K562 (cell line): ENCODE results near the gene CFHR5. TPM values are rescaled to one million over a fixed set of nuclear protein-coding genes. Genes with fewer than 3 reads are reported as not detected.
A peak's percentile ranks its signal among the peaks of the same experiment; 100 is the strongest.
"Not testable (repeated sequence)": the region's sequence is repeated elsewhere in the genome, so short reads cannot be mapped to it uniquely, and the experiment has no call there.

Experiments
- ATAC-seq: fragments of 200-7000 bp; cut with Tn5 transposase; 3 replicates; pipeline ENCODE4 v1.9.1; 2020; ENCODE audit warnings: moderate library complexity
- BruUV-seq: library from RNA; stranded (reverse); fragments of 400-500 nt; replicated peaks from 2 replicates; lab custom pipeline; 2021; lab: Mats Ljungman, UMichigan
- CTCF ChIA-PET: fragments of 300-600 bp; formaldehyde crosslinking; extraction: SDS; loops from one replicate; lab custom pipeline; 2021; ENCODE audit warnings: low intra/inter-chr PET ratio; lab: Yijun Ruan, JAX
- POLR2A ChIA-PET: fragments of 300-600, 350-650 bp; sonication (Branson Sonifier 250); formaldehyde crosslinking; extraction: SDS; loops from one replicate; lab custom pipeline; 2021; ENCODE audit warnings: antibody characterized with exemption, inconsistent platforms; lab: Yijun Ruan, JAX
- DNase-seq, 4 experiments: peaks; one replicate each; pipeline versions ENCODE4 v3.0.0 to v3.0.0-alpha.2; 2011 to 2018; ENCODE audit warnings: low spot score in 3 of 4, mixed read lengths in 3 of 4; ENCODE audit errors: extremely low read depth in 1 of 4
- FAIRE-seq: peaks from 2 replicates; lab custom pipeline; 2011; peaks lifted over from hg19 to GRCh38; lab: Jason Lieb, UNC
- H2AFZ ChIP-seq: 2 replicates; pipeline ENCODE4 v1.6.0; 2011; ENCODE audit warnings: low read depth, low read length, control low read depth, inconsistent platforms
- H3K27ac ChIP-seq: fragments of 200-600 bp; 3 replicates; pipeline ENCODE4 v1.8.0; 2011; ENCODE audit warnings: low read depth, mild to moderate bottlenecking, control low read depth, inconsistent platforms, low read length, moderate library complexity, mixed read lengths; ENCODE audit errors: extremely low read depth
- H3K27me3 ChIP-seq, 2 experiments: fragments of 300-600 bp in 1 of 2; 2 replicates in 1 of 2; 3 replicates in 1 of 2; pipeline versions ENCODE4 v1.6.0 to v1.8.0; 2011; ENCODE audit warnings: inconsistent platforms in 2 of 2, low read length in 2 of 2, mild to moderate bottlenecking in 1 of 2, mixed read lengths in 1 of 2, moderate library complexity in 1 of 2; ENCODE audit not compliant: control insufficient read depth in 2 of 2, insufficient read depth in 2 of 2
- H3K36me3 ChIP-seq: fragments of 300-600 bp; 3 replicates; pipeline ENCODE4 v1.8.0; 2011; ENCODE audit warnings: mild to moderate bottlenecking, low read length, inconsistent platforms; ENCODE audit not compliant: control insufficient read depth, insufficient read depth
- H3K4me1 ChIP-seq, 2 experiments: fragments of 200-600 bp in 1 of 2; replicated peaks in 1 of 2; 2 replicates in 1 of 2; 3 replicates in 1 of 2; pipeline versions ENCODE4 v1.5.1 to v1.8.0; 2011; ENCODE audit warnings: inconsistent platforms in 2 of 2, low read length in 2 of 2, mild to moderate bottlenecking in 1 of 2, mixed read lengths in 1 of 2, moderate library complexity in 1 of 2; ENCODE audit not compliant: control insufficient read depth in 2 of 2, insufficient read depth in 2 of 2
- H3K4me2 ChIP-seq: 2 replicates; pipeline ENCODE4 v1.6.1; 2011; ENCODE audit warnings: low read length, control low read depth, inconsistent platforms, mixed read lengths; ENCODE audit not compliant: insufficient read depth
- H3K4me3 ChIP-seq: fragments of 200-600 bp; sonication (generic), shearing (Covaris generic); 2 replicates; pipeline ENCODE4 v1.5.1; 2016; ENCODE audit warnings: control low read depth, inconsistent platforms
- H3K79me2 ChIP-seq: fragments of 200-600 bp; 3 replicates; pipeline ENCODE4 v1.8.0; 2011; ENCODE audit warnings: low read length, inconsistent platforms; ENCODE audit not compliant: control insufficient read depth, insufficient read depth
- H3K9ac ChIP-seq, 2 experiments: 2 replicates each; pipeline versions ENCODE4 v1.6.0 to v1.6.1; 2011; ENCODE audit warnings: low read depth in 2 of 2, low read length in 2 of 2, control low read depth in 1 of 2, inconsistent platforms in 1 of 2, mild to moderate bottlenecking in 1 of 2, mixed read lengths in 1 of 2; ENCODE audit not compliant: insufficient read depth in 1 of 2
- H3K9me1 ChIP-seq: one replicate; pipeline ENCODE4 v1.6.0; 2011; ENCODE audit warnings: inconsistent platforms, mild to moderate bottlenecking, low read length, moderate library complexity; ENCODE audit not compliant: control insufficient read depth, insufficient read depth
- H3K9me3 ChIP-seq: replicated peaks from 2 replicates; pipeline ENCODE4 v1.5.1; 2011; ENCODE audit warnings: low read depth, low read length, inconsistent platforms; ENCODE audit not compliant: control insufficient read depth, insufficient read depth
- H4K20me1 ChIP-seq: replicated peaks from 2 replicates; pipeline ENCODE4 v1.6.1; 2011; ENCODE audit warnings: low read length, inconsistent platforms, mixed read lengths; ENCODE audit not compliant: control insufficient read depth, insufficient read depth
- ELK3 ChIP-seq: fragments of 450-650 bp; formaldehyde crosslinking; IDR thresholded peaks from 2 replicates; pipeline ENCODE4 v1.4.0; 2020; ENCODE audit warnings: mild to moderate bottlenecking
- IRF9 ChIP-seq: fragments of 450-650 bp; IDR thresholded peaks from 2 replicates; pipeline ENCODE4 v1.6.1; 2016; ENCODE audit warnings: missing biosample characterization, missing genetic modification characterization
- SMAD1 ChIP-seq: fragments of 150-350 bp; IDR thresholded peaks from 2 replicates; pipeline ENCODE4 v1.6.1; 2014; ENCODE audit warnings: low read length, low read depth; ENCODE audit not compliant: partially characterized antibody
- U2AF1 ChIP-seq: fragments of 200-400 bp; formaldehyde crosslinking; optimal IDR thresholded peaks from 2 replicates; pipeline ENCODE3; 2017; ENCODE audit warnings: mild to moderate bottlenecking, low read depth, low read length, moderate library complexity
- XRCC4 ChIP-seq: IDR thresholded peaks from one replicate; pipeline ENCODE4 v1.6.1; 2011; ENCODE audit not compliant: insufficient read depth, insufficient read length; ENCODE audit errors: extremely low read depth
- ZC3H11A ChIP-seq: IDR thresholded peaks from 2 replicates; pipeline ENCODE4 v1.6.1; 2012; ENCODE audit warnings: low read depth, low read length, improper control_type of control experiment
- ZNF778 ChIP-seq: fragments of 450-650 bp; formaldehyde crosslinking; IDR thresholded peaks from 2 replicates; pipeline ENCODE4 v1.4.0; 2020; ENCODE audit warnings: mild to moderate bottlenecking, moderate library complexity
- WGBS: fragments of 100-300 bp; shearing (Covaris generic); methylation state at CpG from one replicate; pipeline ENCODE4 v1.1.6; 2016; ENCODE audit warnings: low coverage, mixed read lengths; ENCODE audit not compliant: insufficient coverage; ENCODE audit errors: missing lambda C conversion rate; 5-methylcytosine and 5-hydroxymethylcytosine counted together
- in situ Hi-C: fragments of 300-500 bp; cut with MboI; formaldehyde crosslinking; loops from 4 replicates; pipeline ENCODE4 v1.15.0; 2018; ENCODE audit warnings: inconsistent platforms, mixed read lengths
- intact Hi-C: fragments of 100-400 bp; cut with micrococcal nuclease; formaldehyde crosslinking; loops from 2 replicates; pipeline ENCODE4 v1.14.2; 2022
- polyA plus RNA-seq, 8 experiments: library from polyadenylated mRNA; depleted of rRNA in 4 of 8; stranded (reverse) in 5 of 8; unstranded in 3 of 8; fragments of >200 nt; fragmentation: Nextera tagmentation in 2 of 8; fragmentation: Illumina TruSeq in 1 of 8; extraction: Ambion mirVana in 2 of 8; extraction: Trizol in 1 of 8; gene quantifications; 2 replicates each; pipeline versions ENCODE4 v1.2.1 to v1.2.3, GENCODE V29; 2011 to 2014; ENCODE audit warnings: inconsistent platforms in 1 of 8, missing spikeins in 1 of 8
- total RNA-seq, 7 experiments: library from RNA; depleted of rRNA in 6 of 7; stranded (reverse); fragments of >200 nt in 6 of 7; fragmentation: Illumina TruSeq in 2 of 7; extraction: Trizol in 2 of 7; gene quantifications; 2 replicates each; pipeline versions ENCODE4 v1.2.1 to v1.2.3, GENCODE V29; 2011 to 2021; ENCODE audit warnings: low replicate concordance in 1 of 7

CFHR5 gene
- total and polyA plus RNA-seq, 9 of the 15 experiments (the other 6 are each of a cell fraction or from before 2014, with no cell fraction given) = not detected

GRCh38 chr1:196933531-196934189 is 43.7 kb upstream of the CFHR5 start (continued):
- no peak for TF ChIP-seq IRF9 (tag)
- no peak for TF ChIP-seq XRCC4
- TF ChIP-seq ELK3 = no peak
- no peak for TF ChIP-seq ZC3H11A
- no peak for TF ChIP-seq ZNF778 (CRISPR knock-in tag)
- TF ChIP-seq U2AF1 = no peak
- no peak for TF ChIP-seq SMAD1

GRCh38 chr1:196941474-196941873 is 35.9 kb upstream of the CFHR5 start:
- FAIRE-seq, H3K9me1 ChIP-seq, intact Hi-C loops, H3K36me3 ChIP-seq, H3K27ac ChIP-seq, H3K4me3 ChIP-seq, POLR2A ChIA-PET, H3K79me2 ChIP-seq, CTCF ChIA-PET, H3K9ac ChIP-seq, H4K20me1 ChIP-seq, in situ Hi-C loops, BruUV-seq, H3K4me1 ChIP-seq, H3K27me3 ChIP-seq, H3K9me3 ChIP-seq: not testable (repeated sequence)
- Histone ChIP-seq H3K4me2 (0 out of 2 replicates have a peak overlapping the region, but pooled peaks have one; percentile 12), H2AFZ (peak overlapping the region; percentile 65; the same call in 1 of the 2 replicates)
- DNase-seq = peak in 1 of 4 experiments; percentile 40
- WGBS = 2% methylated on average over 6 of the region's 6 CpGs
- peak; percentile 48; the same call in 2 of the 3 replicates for ATAC-seq

GRCh38 chr1:196943568-196943967 is 33.8 kb upstream of the CFHR5 start, which contains the start of gene CFHR2:
CFHR2 (plus strand) TSS chr1:196943738; CDS start chr1:196943881, 143 bp downstream.
- DNase-seq, in situ Hi-C loops, H3K9me1 ChIP-seq, H3K9me3 ChIP-seq, H3K36me3 ChIP-seq, H3K9ac ChIP-seq, BruUV-seq, ATAC-seq, H3K4me3 ChIP-seq, H3K27me3 ChIP-seq, H3K27ac ChIP-seq, H3K4me2 ChIP-seq, H4K20me1 ChIP-seq, POLR2A ChIA-PET, CTCF ChIA-PET, intact Hi-C loops, H3K4me1 ChIP-seq, FAIRE-seq, H2AFZ ChIP-seq, H3K79me2 ChIP-seq: not testable (repeated sequence)
- WGBS = no CpG with 5 or more reads among the region's 1 CpG
